T1000 (cell line): ENCODE data around the gene HOXA9.

Experiments used
- DNase-seq: peaks from one replicate; lab custom pipeline; 2025; ENCODE audit warnings: mixed read lengths; lab: John Stamatoyannopoulos, UW

HOXA9 gene

GRCh38 chr7:27151931-27152815 is 13.2 kb downstream of the HOXA9 start, which contains the start of gene HOXA3:
TSS of gene HOXA3 (minus strand) at chr7:27152583. CDS start at chr7:27110640, 41,943 bp downstream.
- no peak for DNase-seq

GRCh38 chr7:27151341-27151930 is 13.9 kb downstream of the HOXA9 start:
- DNase-seq, result no peak

GRCh38 chr7:27150568-27151340 is 14.6 kb downstream of the HOXA9 start:
- peak; percentile 56 for DNase-seq

GRCh38 chr7:27149842-27150567 is 15.3 kb downstream of the HOXA9 start:
- no peak for DNase-seq

- DNase-seq, result no peak
These were observed 16.3 kb downstream of the HOXA9 start for GRCh38 chr7:27148756-27149641.

GRCh38 chr7:27148031-27148755 is 17.1 kb downstream of the HOXA9 start:
- DNase-seq, result no peak

GRCh38 chr7:27147199-27148030 is 17.9 kb downstream of the HOXA9 start, which contains the start of gene HOXA6:
TSS of gene HOXA6 (minus strand) at chr7:27147774. CDS start at chr7:27147749, 25 bp downstream.
- DNase-seq, result no peak

GRCh38 chr7:27146491-27147198 is 18.7 kb downstream of the HOXA9 start:
- no peak for DNase-seq

- no peak for DNase-seq
These were observed 19.4 kb downstream of the HOXA9 start for GRCh38 chr7:27145914-27146412.

- no peak for DNase-seq
These were observed 20.0 kb downstream of the HOXA9 start for GRCh38 chr7:27145165-27145913.

- DNase-seq, result no peak
These were observed 20.6 kb downstream of the HOXA9 start for GRCh38 chr7:27144781-27145164.

- DNase-seq, result no peak
These were observed 21.2 kb downstream of the HOXA9 start for GRCh38 chr7:27143950-27144780.

- peak; percentile 76 for DNase-seq
These were observed 22.1 kb downstream of the HOXA9 start, which contains the start of gene HOXA5 for GRCh38 chr7:27143023-27143949. TSS of gene HOXA5 (minus strand) at chr7:27143681. CDS start at chr7:27143607, 74 bp downstream.

- no peak for DNase-seq
These were observed 22.7 kb downstream of the HOXA9 start for GRCh38 chr7:27142580-27143022.

- no peak for DNase-seq
These were observed 23.3 kb downstream of the HOXA9 start for GRCh38 chr7:27141923-27142579.
